Keratinocyte (primary cell): ENCODE data around the gene PIR. TPM values are rescaled to one million over a fixed set of nuclear protein-coding genes. Genes with fewer than 3 reads are reported as not detected.

ENCODE experiments used
- DNase-seq: peaks from one replicate; pipeline ENCODE4 v3.0.0-alpha.2; 2011; ENCODE audit warnings: low read depth, missing footprints, low spot score
- FAIRE-seq: peaks from 2 replicates; lab custom pipeline; 2011; peaks lifted over from hg19 to GRCh38; lab: Jason Lieb, UNC
- H2AFZ ChIP-seq: 2 replicates; pipeline ENCODE4 v1.6.0; 2012; ENCODE audit warnings: low read length, control low read depth, inconsistent platforms; ENCODE audit not compliant: control insufficient read depth
- H3K27ac ChIP-seq: 2 replicates; pipeline ENCODE4 v1.5.1; 2011; ENCODE audit warnings: low read length; ENCODE audit not compliant: control insufficient read depth, insufficient read depth
- H3K27me3 ChIP-seq: 3 replicates; pipeline ENCODE4 v1.6.0; 2011; ENCODE audit warnings: low read length; ENCODE audit not compliant: control insufficient read depth, insufficient read depth; ENCODE audit errors: extremely low read depth
- H3K36me3 ChIP-seq, 2 experiments: 2 replicates in 1 of 2; 3 replicates in 1 of 2; pipeline ENCODE4 v1.5.1; 2011; ENCODE audit warnings: low read length in 2 of 2, mild to moderate bottlenecking in 1 of 2; ENCODE audit not compliant: control insufficient read depth in 2 of 2, insufficient read depth in 2 of 2; ENCODE audit errors: extremely low read depth in 1 of 2
- H3K4me1 ChIP-seq: 3 replicates; pipeline ENCODE4 v1.5.1; 2011; ENCODE audit warnings: low read length; ENCODE audit not compliant: control insufficient read depth, insufficient read depth; ENCODE audit errors: extremely low read depth
- H3K4me2 ChIP-seq: 3 replicates; pipeline ENCODE4 v1.6.0; 2011; ENCODE audit warnings: low read depth, low read length; ENCODE audit not compliant: control insufficient read depth, insufficient read depth; ENCODE audit errors: extremely low read depth
- H3K4me3 ChIP-seq, 3 experiments: fragments of 200-600 bp in 1 of 3; sonication (generic) in 1 of 3; 2 replicates in 2 of 3; 3 replicates in 1 of 3; pipeline ENCODE4 v1.5.1; 2011 to 2016; ENCODE audit warnings: low read length in 3 of 3, mild to moderate bottlenecking in 3 of 3, control low read depth in 2 of 3, inconsistent platforms in 1 of 3, low read depth in 1 of 3, mixed read lengths in 1 of 3, mixed run types in 1 of 3, moderate library complexity in 1 of 3; ENCODE audit not compliant: control insufficient read depth in 2 of 3, insufficient read depth in 2 of 3; ENCODE audit errors: extremely low read depth in 1 of 3
- H3K79me2 ChIP-seq: 2 replicates; pipeline ENCODE4 v1.6.0; 2012; ENCODE audit warnings: low read length; ENCODE audit not compliant: control insufficient read depth, insufficient read depth
- H3K9ac ChIP-seq: 3 replicates; pipeline ENCODE4 v1.6.0; 2011; ENCODE audit warnings: low read length; ENCODE audit not compliant: control insufficient read depth, insufficient read depth; ENCODE audit errors: extremely low read depth
- H3K9me1 ChIP-seq: 3 replicates; pipeline ENCODE4 v1.6.0; 2011; ENCODE audit warnings: low read length; ENCODE audit not compliant: control insufficient read depth, insufficient read depth; ENCODE audit errors: extremely low read depth
- H3K9me3 ChIP-seq: 2 replicates; pipeline ENCODE4 v1.5.1; 2012; ENCODE audit warnings: low read depth, low read length; ENCODE audit not compliant: control insufficient read depth
- H4K20me1 ChIP-seq: 3 replicates; pipeline ENCODE4 v1.6.0; 2011; ENCODE audit warnings: low read length; ENCODE audit not compliant: control insufficient read depth, insufficient read depth; ENCODE audit errors: extremely low read depth
- CTCF ChIP-seq, 3 experiments: IDR thresholded peaks in 1 of 3; conservative IDR thresholded peaks in 1 of 3; optimal IDR thresholded peaks in 1 of 3; 2 replicates in 2 of 3; 3 replicates in 1 of 3; pipeline versions ENCODE3 to v1.5.1; 2011; ENCODE audit warnings: low read length in 3 of 3, mild to moderate bottlenecking in 3 of 3, moderate library complexity in 2 of 3, control low read depth in 1 of 3, inconsistent platforms in 1 of 3; ENCODE audit not compliant: insufficient read depth in 2 of 3; ENCODE audit errors: extremely low read depth in 1 of 3
- EZH2 ChIP-seq: IDR thresholded peaks from one replicate; pipeline ENCODE4 v1.6.1; 2012; ENCODE audit warnings: inconsistent platforms, mild to moderate bottlenecking, low read length, moderate library complexity
- dilution Hi-C: fragments of 300-500 bp; cut with MboI; formaldehyde crosslinking; loops from one replicate; pipeline ENCODE4 v1.7.0; 2020; ENCODE audit warnings: low sequenced_read_pairs; ENCODE audit not compliant: extremely low pct_ligation_motif_present
- polyA plus RNA-seq, 5 experiments: library from polyadenylated mRNA; depleted of rRNA in 3 of 5; stranded (reverse) in 3 of 5; stranded (forward) in 1 of 5; unstranded in 1 of 5; fragments of >200 nt; gene quantifications; 1 replicate in 1 of 5; 2 replicates in 3 of 5; 3 replicates in 1 of 5; pipeline versions ENCODE4 v1.2.1 to v1.2.3, GENCODE V29; 2011 to 2012; ENCODE audit warnings: missing spikeins in 2 of 5, low read depth in 1 of 5, low replicate concordance in 1 of 5

Gene PIR
- polyA plus RNA-seq, 1 donor (not counting 4 experiments of a cell fraction or from before 2014, with no cell fraction given), result 23.2 TPM

- no peak overlapping the region for H3K4me3 ChIP-seq
- no peaks in the 10 kb centered on the region for H3K9me3 ChIP-seq
- H4K20me1 ChIP-seq, result no peaks in the 10 kb centered on the region
- FAIRE-seq (no peak), DNase-seq (no peak)
- dilution Hi-C loops, result no loop called here
- no peak overlapping the region for H3K27ac ChIP-seq
- H2AFZ ChIP-seq, result no peak overlapping the region
- no peak overlapping the region for H3K9ac ChIP-seq
- H3K79me2 ChIP-seq, result no peaks in the 10 kb centered on the region
- no peak overlapping the region for H3K4me2 ChIP-seq
- H3K36me3 ChIP-seq, result no peaks in the 10 kb centered on the region
- no peaks in the 10 kb centered on the region for H3K9me1 ChIP-seq
- peaks cover 21% of the 10 kb centered on the region for H3K4me1 ChIP-seq
- no peaks in the 10 kb centered on the region for H3K27me3 ChIP-seq
- TF ChIP-seq EZH2 (no peak), CTCF (optimal IDR thresholded peaks at IDR 0.05 in 1 of 3, IDR thresholded peaks at IDR 0.05 in 1 of 3, conservative IDR thresholded peaks at IDR 0.05 in 1 of 3; ENCODE audit: extremely low read depth in 1 of 3, insufficient read depth in 2 of 3, low read length in 3 of 3) (no peak)
Observed at GRCh38 chrX:15507005-15507404, 13.9 kb upstream of the PIR start.

- H3K27me3 ChIP-seq, result no peaks in the 10 kb centered on the region
- peak overlapping the region; percentile 57 for H2AFZ ChIP-seq
- no peaks in the 10 kb centered on the region for H3K36me3 ChIP-seq
- peak overlapping the region; percentile 77 for H3K4me2 ChIP-seq
- DNase-seq, result no peak
- peak; percentile 90 for FAIRE-seq
- H3K27ac ChIP-seq, result peak overlapping the region; percentile 66
- peaks cover 13% of the 10 kb centered on the region for H3K4me1 ChIP-seq
- no peaks in the 10 kb centered on the region for H4K20me1 ChIP-seq
- peak overlapping the region in 1 of 3 experiments; percentile 41 for H3K4me3 ChIP-seq
- no peaks in the 10 kb centered on the region for H3K79me2 ChIP-seq
- no peak overlapping the region for H3K9ac ChIP-seq
- H3K9me3 ChIP-seq, result no peaks in the 10 kb centered on the region
- dilution Hi-C loops, result no loop called here
- TF ChIP-seq EZH2 (no peak), CTCF (optimal IDR thresholded peaks at IDR 0.05 in 1 of 3, IDR thresholded peaks at IDR 0.05 in 1 of 3, conservative IDR thresholded peaks at IDR 0.05 in 1 of 3; ENCODE audit: extremely low read depth in 1 of 3, insufficient read depth in 2 of 3, low read length in 3 of 3) (no peak)
- no peaks in the 10 kb centered on the region for H3K9me1 ChIP-seq
Observed at GRCh38 chrX:15505101-15505500, 12.0 kb upstream of the PIR start.
